H1 (cell line): ENCODE results near the gene HSD11B1L. TPM values are rescaled to one million over a fixed set of nuclear protein-coding genes. Genes with fewer than 3 reads are reported as not detected.

Experiments used
- CTCF ChIA-PET: fragments of 300-600 bp; sonication (Branson Sonifier 250); formaldehyde crosslinking; loops from one replicate; lab custom pipeline; 2021; ENCODE audit not compliant: partially characterized antibody; lab: Charles Lee
- POLR2A ChIA-PET: fragments of 300-600 bp; sonication (Branson Sonifier 250); formaldehyde crosslinking; loops from one replicate; lab custom pipeline; 2021; ENCODE audit warnings: inconsistent platforms; ENCODE audit not compliant: partially characterized antibody; lab: Charles Lee
- DNase-seq, 2 experiments: peaks; one replicate each; pipeline versions ENCODE4 v3.0.0 to v3.0.0-alpha.2; 2010 to 2022; ENCODE audit warnings: low spot score in 2 of 2, low read depth in 1 of 2, mixed read lengths in 1 of 2
- FAIRE-seq: peaks from 2 replicates; lab custom pipeline; 2011; peaks lifted over from hg19 to GRCh38; lab: Jason Lieb, UNC
- H2AFZ ChIP-seq: 2 replicates; pipeline ENCODE4 v1.8.1; 2012; ENCODE audit warnings: low read length, inconsistent platforms
- H2AK5ac ChIP-seq: 2 replicates; pipeline ENCODE4 v1.6.1; 2013; ENCODE audit warnings: low read depth, low read length
- H2BK120ac ChIP-seq: replicated peaks from 2 replicates; pipeline ENCODE3; 2013; ENCODE audit warnings: low read depth, low read length, inconsistent platforms
- H2BK12ac ChIP-seq: 2 replicates; pipeline ENCODE4 v1.6.1; 2013; ENCODE audit warnings: low read depth, low read length
- H2BK15ac ChIP-seq: 2 replicates; pipeline ENCODE4 v1.6.1; 2013; ENCODE audit warnings: low read length
- H2BK20ac ChIP-seq: 2 replicates; pipeline ENCODE4 v1.6.1; 2013; ENCODE audit warnings: low read length
- H2BK5ac ChIP-seq: 2 replicates; pipeline ENCODE4 v1.6.1; 2013; ENCODE audit warnings: low read depth, low read length
- H3K14ac ChIP-seq: 2 replicates; pipeline ENCODE4 v1.6.1; 2013; ENCODE audit warnings: inconsistent platforms; ENCODE audit not compliant: insufficient read length
- H3K18ac ChIP-seq: 2 replicates; pipeline ENCODE4 v1.6.1; 2013; ENCODE audit warnings: low read length; ENCODE audit errors: extremely low read depth
- H3K23ac ChIP-seq: 2 replicates; pipeline ENCODE4 v1.6.1; 2013; ENCODE audit warnings: inconsistent platforms; ENCODE audit not compliant: insufficient read length
- H3K23me2 ChIP-seq: 2 replicates; pipeline ENCODE4 v1.6.1; 2013; ENCODE audit warnings: low read depth, low read length
- H3K27ac ChIP-seq: 2 replicates; pipeline ENCODE4 v1.6.1; 2011; ENCODE audit warnings: low read depth, low read length, inconsistent platforms
- H3K27me3 ChIP-seq, 4 experiments: replicated peaks in 1 of 4; 1 replicate in 1 of 4; 2 replicates in 3 of 4; pipeline versions ENCODE4 v1.6.1 to v1.8.1; 2011 to 2013; ENCODE audit warnings: low read length in 3 of 4, mild to moderate bottlenecking in 3 of 4, inconsistent platforms in 2 of 4, mixed read lengths in 2 of 4, moderate library complexity in 1 of 4; ENCODE audit not compliant: control insufficient read depth in 3 of 4, insufficient read depth in 3 of 4; ENCODE audit errors: extremely low read depth in 1 of 4
- H3K36me3 ChIP-seq, 4 experiments: 2 replicates each; pipeline versions ENCODE4 v1.6.1 to v1.8.1; 2011 to 2013; ENCODE audit warnings: mild to moderate bottlenecking in 4 of 4, low read length in 3 of 4, moderate library complexity in 2 of 4, control low read depth in 1 of 4, inconsistent platforms in 1 of 4; ENCODE audit not compliant: insufficient read depth in 4 of 4, control insufficient read depth in 2 of 4
- H3K4ac ChIP-seq: replicated peaks from 2 replicates; pipeline ENCODE3; 2013; ENCODE audit warnings: low read length, low read depth, mixed read lengths, inconsistent platforms; ENCODE audit not compliant: insufficient read length
- H3K4me1 ChIP-seq, 4 experiments: replicated peaks in 1 of 4; 1 replicate in 1 of 4; 2 replicates in 3 of 4; pipeline versions ENCODE4 v1.6.1 to v1.8.1; 2011 to 2013; ENCODE audit warnings: low read length in 3 of 4, inconsistent platforms in 2 of 4, mixed read lengths in 1 of 4; ENCODE audit not compliant: insufficient read depth in 4 of 4, control insufficient read depth in 3 of 4
- H3K4me2 ChIP-seq, 2 experiments: 2 replicates each; pipeline versions ENCODE4 v1.6.1 to v1.8.1; 2011 to 2013; ENCODE audit warnings: low read depth in 2 of 2, low read length in 2 of 2, control low read depth in 1 of 2, inconsistent platforms in 1 of 2, mild to moderate bottlenecking in 1 of 2; ENCODE audit not compliant: insufficient read depth in 1 of 2
- H3K4me3 ChIP-seq, 4 experiments: fragments of 200-600, 300-600 bp in 1 of 4; sonication (generic), shearing (Covaris generic), sonication (Bioruptor Twin) in 1 of 4; 2 replicates each; pipeline versions ENCODE4 v1.5.1 to v1.8.1; 2011 to 2016; ENCODE audit warnings: low read length in 4 of 4, low read depth in 3 of 4, control low read depth in 2 of 4, inconsistent platforms in 2 of 4, mild to moderate bottlenecking in 2 of 4, mixed read lengths in 1 of 4, moderate library complexity in 1 of 4; ENCODE audit not compliant: insufficient read depth in 2 of 4; ENCODE audit errors: extremely low read depth in 1 of 4
- H3K56ac ChIP-seq: replicated peaks from 2 replicates; pipeline ENCODE3; 2013; ENCODE audit warnings: low read depth, mild to moderate bottlenecking, mixed read lengths, low read length, inconsistent platforms; ENCODE audit not compliant: insufficient read length
- H3K79me1 ChIP-seq: 2 replicates; pipeline ENCODE4 v1.6.1; 2013; ENCODE audit warnings: low read depth, low read length, control low read depth
- H3K79me2 ChIP-seq, 2 experiments: 2 replicates each; pipeline versions ENCODE4 v1.6.1 to v1.8.1; 2012 to 2013; ENCODE audit warnings: low read length in 2 of 2, mild to moderate bottlenecking in 2 of 2, inconsistent platforms in 1 of 2; ENCODE audit not compliant: insufficient read depth in 2 of 2, control insufficient read depth in 1 of 2
- H3K9ac ChIP-seq, 4 experiments: replicated peaks in 1 of 4; 1 replicate in 1 of 4; 2 replicates in 3 of 4; pipeline versions ENCODE4 v1.6.1 to v1.8.1; 2011 to 2013; ENCODE audit warnings: low read depth in 3 of 4, low read length in 3 of 4, control low read depth in 2 of 4, mild to moderate bottlenecking in 2 of 4, moderate library complexity in 2 of 4, inconsistent platforms in 1 of 4; ENCODE audit errors: extremely low read depth in 1 of 4
- H3K9me3 ChIP-seq, 2 experiments: 2 replicates each; pipeline versions ENCODE4 v1.6.1 to v1.8.1; 2012 to 2013; ENCODE audit warnings: mild to moderate bottlenecking in 2 of 2, moderate library complexity in 2 of 2, control low read depth in 1 of 2, inconsistent platforms in 1 of 2, low read depth in 1 of 2, low read length in 1 of 2, mixed read lengths in 1 of 2; ENCODE audit not compliant: insufficient read depth in 2 of 2
- H4K20me1 ChIP-seq, 2 experiments: replicated peaks in 1 of 2; 2 replicates each; pipeline versions ENCODE3 to v1.8.1; 2011 to 2013; ENCODE audit warnings: inconsistent platforms in 2 of 2, low read length in 2 of 2, mild to moderate bottlenecking in 1 of 2; ENCODE audit not compliant: insufficient read depth in 2 of 2, control insufficient read depth in 1 of 2
- H4K5ac ChIP-seq: 2 replicates; pipeline ENCODE4 v1.6.1; 2013; ENCODE audit warnings: low read length, low read depth, mixed read lengths, inconsistent platforms; ENCODE audit not compliant: insufficient read length
- H4K8ac ChIP-seq: 2 replicates; pipeline ENCODE4 v1.8.0; 2013; ENCODE audit warnings: mild to moderate bottlenecking, moderate library complexity, low read length, inconsistent platforms; ENCODE audit not compliant: insufficient read depth; ENCODE audit errors: extremely low read depth
- H4K91ac ChIP-seq: replicated peaks from 2 replicates; pipeline ENCODE3; 2013; ENCODE audit warnings: low read length, mixed read lengths, inconsistent platforms; ENCODE audit not compliant: insufficient read length
- BACH1 ChIP-seq: IDR thresholded peaks from 2 replicates; pipeline ENCODE4 v1.6.1; 2012; ENCODE audit warnings: low read length, improper control_type of control experiment
- GTF2F1 ChIP-seq: IDR thresholded peaks from 2 replicates; pipeline ENCODE4 v1.6.1; 2012; ENCODE audit warnings: low read depth, low read length, improper control_type of control experiment, borderline replicate concordance
- PHF8 ChIP-seq: fragments of 200-600 bp; sonication (generic); conservative IDR thresholded peaks from 2 replicates; pipeline ENCODE4 v1.7.1; 2012; ENCODE audit warnings: low read depth, mild to moderate bottlenecking, inconsistent platforms, low read length, moderate library complexity
- SUZ12 ChIP-seq: fragments of 200-600 bp; sonication (generic); IDR thresholded peaks from 2 replicates; pipeline ENCODE4 v1.6.1; 2012; ENCODE audit warnings: mild to moderate bottlenecking, inconsistent platforms, low read length, moderate library complexity, mixed read lengths
- TCF12 ChIP-seq: IDR thresholded peaks from 2 replicates; pipeline ENCODE4 v1.6.1; 2011; ENCODE audit warnings: low read depth, mild to moderate bottlenecking, low read length
- WGBS, 2 experiments: shearing (Covaris generic) in 1 of 2; methylation state at CpG; one replicate each; pipeline versions ENCODE4 v1.1.6 to v1.1.7; 2013 to 2015; ENCODE audit warnings: low lambda C conversion rate in 2 of 2, mixed read lengths in 2 of 2, inconsistent platforms in 1 of 2, low coverage in 1 of 2, missing lambda C conversion rate in 1 of 2; ENCODE audit not compliant: insufficient replicate concordance in 2 of 2, insufficient coverage in 1 of 2, insufficient read length in 1 of 2; ENCODE audit errors: extremely low coverage in 1 of 2, missing lambda C conversion rate in 1 of 2; 5-methylcytosine and 5-hydroxymethylcytosine counted together
- polyA plus RNA-seq, 7 experiments: library from polyadenylated mRNA; depleted of rRNA in 3 of 7; stranded (reverse) in 5 of 7; unstranded in 2 of 7; fragments of >200 nt in 5 of 7; fragments of 200-250 nt in 2 of 7; gene quantifications; 1 replicate in 5 of 7; 2 replicates in 1 of 7; 4 replicates in 1 of 7; pipeline versions ENCODE4 v1.2.1 to v1.2.3, GENCODE V29; 2011 to 2013; ENCODE audit warnings: missing spikeins in 2 of 7, mixed read lengths in 2 of 7
- total RNA-seq: library from RNA; stranded (reverse); fragmentation: NEBNext Ultra II Directional; extraction: Animal tissue kit (Norgen Biotek cat#: 25700); gene quantifications from 2 replicates; pipeline ENCODE4 v1.2.1, GENCODE V29; 2021
- TF ChIP-seq, protein P1 (sequence below), 3 experiments: IDR thresholded peaks; 1 replicate in 2 of 3; 2 replicates in 1 of 3; pipeline versions ENCODE4 v1.5.1 to v1.6.1; 2011; ENCODE audit warnings: low read length in 3 of 3, mild to moderate bottlenecking in 3 of 3, inconsistent platforms in 2 of 3, low read depth in 1 of 3, moderate library complexity in 1 of 3; ENCODE audit not compliant: insufficient read depth in 1 of 3; ENCODE audit errors: control extremely low read depth in 1 of 3

HSD11B1L gene
- total and polyA plus RNA-seq, 2 of the 8 experiments (the other 6 are each of a cell fraction or from before 2014, with no cell fraction given): 8.2 to 20.6 TPM

DNA sequence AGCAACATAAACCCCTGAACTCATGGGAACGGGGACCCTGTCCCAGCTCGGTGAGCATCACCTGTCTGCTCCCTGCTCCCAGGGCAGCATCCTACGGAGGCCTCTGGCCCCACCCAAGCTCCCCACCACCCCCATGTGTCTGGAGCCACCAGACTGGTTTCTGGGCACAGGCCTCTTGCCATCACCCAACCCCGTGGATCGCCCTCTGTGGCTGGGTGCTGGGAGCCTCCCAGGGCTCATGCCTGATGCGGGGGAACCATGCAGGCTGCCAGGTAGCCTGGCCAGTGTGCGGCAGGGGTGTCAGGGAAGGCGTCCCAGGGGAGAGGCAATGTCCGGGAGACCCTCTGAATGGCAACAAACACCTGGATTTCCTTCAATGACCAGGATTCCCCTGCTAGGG lies 3.2 kb upstream of the HSD11B1L start:
- no peak for FAIRE-seq
- Histone ChIP-seq H3K9ac (no peak overlapping the region), H3K56ac (no peak overlapping the region), H3K4me3 (no peak overlapping the region), H2BK20ac (no peak overlapping the region), H3K79me2 (no peaks in the 10 kb centered on the region), H2BK15ac (no peak overlapping the region), H3K36me3 (peaks cover 0 to 2% (median 0%) of the 10 kb centered on the region in 4 experiments; a peak in 1 of 8 replicates), H3K4me2 (no peak overlapping the region), H2BK12ac (no peak overlapping the region), H3K27ac (no peak overlapping the region), H4K20me1 (peaks cover 0 to 8% of the 10 kb centered on the region in 2 experiments), H3K4ac (no peak overlapping the region), H3K18ac (no peak overlapping the region), H3K23ac (no peak overlapping the region), H2BK120ac (no peak overlapping the region), H2BK5ac (no peak overlapping the region), H3K79me1 (peaks cover 3% of the 10 kb centered on the region; the same call in 1 of the 2 replicates), H2AK5ac (no peak overlapping the region), H4K8ac (no peak overlapping the region), H3K9me3 (no peaks in the 10 kb centered on the region), H2AFZ (no peak overlapping the region), H3K23me2 (peaks cover 22% of the 10 kb centered on the region; the same call in 1 of the 2 replicates), H3K14ac (no peak overlapping the region), H3K4me1 (peaks cover 0 to 14% (median 2%) of the 10 kb centered on the region in 4 experiments; a peak in 5 of 7 replicates), H4K5ac (no peak overlapping the region), H4K91ac (no peak overlapping the region), H3K27me3 (no peaks in the 10 kb centered on the region)
- TF ChIP-seq, protein P1, sequence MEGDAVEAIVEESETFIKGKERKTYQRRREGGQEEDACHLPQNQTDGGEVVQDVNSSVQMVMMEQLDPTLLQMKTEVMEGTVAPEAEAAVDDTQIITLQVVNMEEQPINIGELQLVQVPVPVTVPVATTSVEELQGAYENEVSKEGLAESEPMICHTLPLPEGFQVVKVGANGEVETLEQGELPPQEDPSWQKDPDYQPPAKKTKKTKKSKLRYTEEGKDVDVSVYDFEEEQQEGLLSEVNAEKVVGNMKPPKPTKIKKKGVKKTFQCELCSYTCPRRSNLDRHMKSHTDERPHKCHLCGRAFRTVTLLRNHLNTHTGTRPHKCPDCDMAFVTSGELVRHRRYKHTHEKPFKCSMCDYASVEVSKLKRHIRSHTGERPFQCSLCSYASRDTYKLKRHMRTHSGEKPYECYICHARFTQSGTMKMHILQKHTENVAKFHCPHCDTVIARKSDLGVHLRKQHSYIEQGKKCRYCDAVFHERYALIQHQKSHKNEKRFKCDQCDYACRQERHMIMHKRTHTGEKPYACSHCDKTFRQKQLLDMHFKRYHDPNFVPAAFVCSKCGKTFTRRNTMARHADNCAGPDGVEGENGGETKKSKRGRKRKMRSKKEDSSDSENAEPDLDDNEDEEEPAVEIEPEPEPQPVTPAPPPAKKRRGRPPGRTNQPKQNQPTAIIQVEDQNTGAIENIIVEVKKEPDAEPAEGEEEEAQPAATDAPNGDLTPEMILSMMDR (IDR thresholded peaks at IDR 0.05; ENCODE audit: control extremely low read depth in 1 of 3, insufficient read depth in 1 of 3, low read depth in 1 of 3, low read length in 3 of 3): no peak
- TF ChIP-seq GTF2F1 (no peak), TCF12 (no peak), BACH1 (no peak), SUZ12 (no peak), PHF8 (no peak)
- CTCF ChIA-PET: interaction anchor here (3.0 kb wide), 1 partner anchor 11 kb away, joined by 26 read pairs; the partner anchor contains the start of gene RPL36
- 92% methylated on average over 9 of the region's 9 CpGs; no CpG with 5 or more reads in 1 of the 2 experiments for WGBS, 2 experiments
- POLR2A ChIA-PET: interaction anchor here (1.4 to 4.1 kb wide), 5 partner anchors 9 to 41 kb away, joined by 3 to 51 read pairs (median 13); partner anchors contain the start of gene RPL36
- no peak for DNase-seq
